ENCODE results near the gene KRTAP27-1.

The KRTAP27-1 gene, protein sequence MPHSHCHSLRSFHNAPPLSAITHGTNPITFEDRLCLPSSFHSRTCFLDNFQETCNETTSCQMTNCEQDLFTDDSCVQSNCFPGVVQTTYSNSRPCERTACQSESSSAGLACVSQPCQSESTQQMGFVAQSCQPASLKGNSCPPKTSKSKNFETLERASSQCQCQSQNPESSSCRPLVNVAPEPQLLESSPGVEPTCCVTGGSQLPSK

DNA sequence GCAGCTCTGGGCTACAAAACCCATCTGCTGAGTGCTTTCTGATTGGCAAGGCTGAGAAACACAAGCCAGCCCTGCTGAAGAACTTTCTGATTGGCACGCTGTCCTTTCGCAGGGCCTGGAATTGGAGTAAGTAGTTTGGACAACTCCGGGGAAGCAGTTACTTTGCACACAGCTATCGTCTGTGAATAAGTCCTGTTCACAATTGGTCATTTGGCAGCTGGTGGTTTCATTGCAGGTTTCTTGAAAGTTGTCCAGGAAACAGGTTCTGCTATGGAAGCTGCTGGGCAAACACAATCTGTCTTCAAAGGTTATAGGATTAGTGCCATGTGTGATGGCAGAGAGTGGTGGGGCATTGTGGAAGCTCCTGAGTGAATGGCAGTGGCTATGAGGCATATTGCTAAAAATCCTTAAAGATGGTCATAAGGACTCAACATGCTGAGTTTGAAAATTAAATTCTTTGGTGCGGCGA lies at the start of gene KRTAP27-1:
TSS of gene KRTAP27-1 (minus strand) at position 419 of the 469 bp plus-strand sequence. CDS start at position 393, 26 bp downstream.
- Histone ChIP-seq H3K9ac (ENCODE audit: insufficient read length, low read depth) (no peak within 1 kb of the TSS), H3K4me3 (ENCODE audit: insufficient read length, low read depth) (no peak within 1 kb of the TSS), H3K9me3 (ENCODE audit: insufficient read depth, low read length) (no peaks in the 10 kb centered on the region), H3K36me3 (ENCODE audit: insufficient read depth, insufficient read length, low read length) (no peaks in the 10 kb centered on the region), H3K4me1 (ENCODE audit: insufficient read depth, insufficient read length) (no peaks in the 10 kb centered on the region), H3K27me3 (ENCODE audit: insufficient read depth, insufficient read length) (no peaks in the 10 kb centered on the region)
- no peak for DNase-seq (ENCODE audit: low read depth, low spot score)
- TF ChIP-seq SUZ12 (IDR thresholded peaks at IDR 0.05; ENCODE audit: extremely low read depth, insufficient read depth, insufficient read length) (no peak), ZNF274 (IDR thresholded peaks at IDR 0.05; ENCODE audit: low read depth, low read length) (no peak), YY1 (IDR thresholded peaks at IDR 0.05; ENCODE audit: insufficient read depth, insufficient read length) (no peak)

DNA sequence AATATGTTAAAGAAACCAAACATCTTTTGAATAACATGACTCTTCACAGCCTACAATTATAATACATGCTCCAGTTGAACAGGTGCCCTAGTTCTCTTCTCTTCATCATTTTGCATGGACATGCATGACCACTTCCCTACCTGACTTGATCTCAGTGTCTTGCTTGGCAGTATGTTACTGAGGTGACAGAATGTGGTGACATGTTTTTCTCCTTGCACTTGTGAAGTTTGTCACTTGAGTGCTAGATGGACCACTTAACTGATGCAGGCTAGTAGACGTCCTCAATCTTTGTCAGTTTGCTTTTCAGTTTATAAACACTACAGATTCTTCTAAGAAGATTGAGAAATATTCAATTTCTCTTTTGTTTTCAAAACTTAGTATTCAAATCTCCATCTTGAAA lies 44.7 kb upstream of the KRTAP27-1 start:
- H3K4me3 ChIP-seq (ENCODE audit: insufficient read length, low read depth) = no peak overlapping the region
- no peaks in the 10 kb centered on the region for H3K36me3 ChIP-seq (ENCODE audit: insufficient read depth, insufficient read length, low read length)
- DNase-seq (ENCODE audit: low read depth, low spot score) = no peak
- peaks cover 3% of the 10 kb centered on the region for H3K4me1 ChIP-seq (ENCODE audit: insufficient read depth, insufficient read length)
- no peak overlapping the region for H3K9ac ChIP-seq (ENCODE audit: insufficient read length, low read depth)
- no peak for TF ChIP-seq SUZ12 (IDR thresholded peaks at IDR 0.05; ENCODE audit: extremely low read depth, insufficient read depth, insufficient read length)
- no peak for TF ChIP-seq ZNF274 (IDR thresholded peaks at IDR 0.05; ENCODE audit: low read depth, low read length)
- no peak for TF ChIP-seq YY1 (IDR thresholded peaks at IDR 0.05; ENCODE audit: insufficient read depth, insufficient read length)
- peaks cover 16% of the 10 kb centered on the region; the same call in 1 of the 2 replicates for H3K9me3 ChIP-seq (ENCODE audit: insufficient read depth, low read length)
- no peaks in the 10 kb centered on the region for H3K27me3 ChIP-seq (ENCODE audit: insufficient read depth, insufficient read length)

DNA sequence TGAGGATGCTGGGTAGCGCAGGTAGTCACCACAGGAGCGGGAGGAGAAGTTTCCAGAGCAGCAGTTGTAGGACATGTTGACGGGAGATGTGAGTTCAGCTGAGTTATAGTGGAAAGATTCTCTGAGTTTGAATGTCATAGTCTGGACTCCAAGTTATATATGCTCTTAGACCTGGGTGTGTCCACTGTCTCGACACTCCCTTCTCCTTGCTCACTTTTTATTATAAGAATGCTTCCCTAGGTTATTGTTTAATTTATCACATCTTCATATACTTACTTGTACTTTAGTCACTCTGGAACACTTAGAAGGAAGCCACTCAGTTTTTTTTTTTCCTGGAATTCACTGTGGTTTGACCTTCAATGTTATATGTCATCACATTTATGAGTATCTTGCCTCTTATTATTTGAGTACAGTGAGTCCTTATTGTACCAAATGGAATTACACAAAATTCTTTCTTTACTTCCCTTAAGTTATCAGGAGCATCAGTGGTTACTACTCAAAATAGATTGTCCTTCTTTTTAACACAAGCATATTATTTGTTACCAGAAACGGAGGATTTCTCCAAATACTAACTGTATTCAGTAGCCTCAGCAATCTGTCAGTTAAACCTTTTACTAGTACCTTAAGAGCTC lies 34.8 kb upstream of the KRTAP27-1 start, which contains the start of gene KRTAP13-2:
TSS of gene KRTAP13-2 (minus strand) at position 133 of the 632 bp plus-strand sequence. CDS start at position 75, 58 bp downstream.
- Histone ChIP-seq H3K4me1 (ENCODE audit: insufficient read depth, insufficient read length) (no peaks in the 10 kb centered on the region), H3K9me3 (ENCODE audit: insufficient read depth, low read length) (no peaks in the 10 kb centered on the region), H3K9ac (ENCODE audit: insufficient read length, low read depth) (no peak within 1 kb of the TSS), H3K4me3 (ENCODE audit: insufficient read length, low read depth) (no peak within 1 kb of the TSS), H3K36me3 (ENCODE audit: insufficient read depth, insufficient read length, low read length) (no peaks in the 10 kb centered on the region), H3K27me3 (ENCODE audit: insufficient read depth, insufficient read length) (no peaks in the 10 kb centered on the region)
- no peak for DNase-seq (ENCODE audit: low read depth, low spot score)
- TF ChIP-seq YY1 (IDR thresholded peaks at IDR 0.05; ENCODE audit: insufficient read depth, insufficient read length) = no peak
- TF ChIP-seq SUZ12 (IDR thresholded peaks at IDR 0.05; ENCODE audit: extremely low read depth, insufficient read depth, insufficient read length) = no peak
- no peak for TF ChIP-seq ZNF274 (IDR thresholded peaks at IDR 0.05; ENCODE audit: low read depth, low read length)

DNA sequence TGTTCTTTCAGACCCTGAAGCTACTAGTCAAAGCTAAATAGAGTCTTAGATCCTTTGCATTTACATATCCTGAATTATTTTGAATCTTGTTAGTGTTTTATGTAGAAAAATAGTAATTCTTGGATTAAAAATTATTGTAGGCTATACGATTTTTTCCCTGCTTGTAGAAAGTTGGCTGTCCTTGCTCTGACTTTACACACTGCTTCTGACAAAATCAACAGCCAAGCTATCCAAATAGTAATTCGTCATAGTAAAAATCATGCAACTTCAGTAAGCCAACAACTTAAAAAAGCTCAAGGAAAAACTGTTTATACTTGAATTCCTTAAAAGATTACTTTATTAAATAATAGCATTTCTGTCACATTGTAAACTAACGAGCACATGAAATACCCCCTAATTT lies 18.4 kb upstream of the KRTAP27-1 start:
- Histone ChIP-seq H3K4me1 (ENCODE audit: insufficient read depth, insufficient read length) (no peaks in the 10 kb centered on the region), H3K9me3 (ENCODE audit: insufficient read depth, low read length) (no peaks in the 10 kb centered on the region), H3K9ac (ENCODE audit: insufficient read length, low read depth) (no peak overlapping the region), H3K27me3 (ENCODE audit: insufficient read depth, insufficient read length) (no peaks in the 10 kb centered on the region), H3K36me3 (ENCODE audit: insufficient read depth, insufficient read length, low read length) (no peaks in the 10 kb centered on the region), H3K4me3 (ENCODE audit: insufficient read length, low read depth) (no peak overlapping the region)
- TF ChIP-seq SUZ12 (IDR thresholded peaks at IDR 0.05; ENCODE audit: extremely low read depth, insufficient read depth, insufficient read length) = no peak
- TF ChIP-seq ZNF274 (IDR thresholded peaks at IDR 0.05; ENCODE audit: low read depth, low read length) = no peak
- TF ChIP-seq YY1 (IDR thresholded peaks at IDR 0.05; ENCODE audit: insufficient read depth, insufficient read length) = no peak
- DNase-seq (ENCODE audit: low read depth, low spot score) = no peak

DNA sequence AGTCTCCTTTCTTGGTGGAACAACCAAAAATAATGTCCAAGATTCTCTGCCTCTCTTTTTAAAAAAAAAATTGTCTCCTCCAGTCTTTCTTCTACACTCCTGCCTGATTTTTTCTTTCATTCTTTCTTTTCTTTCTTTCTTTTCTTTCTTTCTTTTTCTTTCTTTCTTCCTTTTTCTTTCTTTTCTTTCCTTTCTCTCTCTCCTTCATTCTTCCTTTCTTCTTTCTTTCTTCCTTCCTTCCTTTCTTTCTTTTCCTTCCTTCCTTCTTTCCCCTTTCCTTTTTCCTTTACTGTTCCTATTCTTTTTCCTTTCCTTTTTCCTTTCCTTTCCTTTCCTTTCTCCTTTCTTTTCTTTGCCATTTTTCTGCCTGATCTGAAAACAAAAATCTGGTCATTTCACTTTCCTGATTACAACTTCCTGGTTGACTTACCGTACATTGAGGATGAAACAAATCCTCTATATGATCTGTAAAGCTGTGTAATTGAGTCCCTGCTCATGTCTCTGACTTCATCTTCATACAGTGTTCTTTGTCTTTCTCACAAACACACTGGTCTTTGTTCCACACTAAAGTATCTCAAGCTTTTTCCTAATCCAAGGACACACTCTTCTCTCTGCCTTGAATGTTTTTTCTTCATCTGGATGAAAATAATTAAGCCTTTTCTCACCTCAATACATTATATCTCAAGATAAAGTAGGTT lies 17.0 kb upstream of the KRTAP27-1 start:
- H3K4me1 ChIP-seq (ENCODE audit: insufficient read depth, insufficient read length) = no peaks in the 10 kb centered on the region
- no peak for DNase-seq (ENCODE audit: low read depth, low spot score)
- H3K27me3 ChIP-seq (ENCODE audit: insufficient read depth, insufficient read length) = no peaks in the 10 kb centered on the region
- H3K9ac ChIP-seq (ENCODE audit: insufficient read length, low read depth) = no peak overlapping the region
- no peak overlapping the region for H3K4me3 ChIP-seq (ENCODE audit: insufficient read length, low read depth)
- H3K36me3 ChIP-seq (ENCODE audit: insufficient read depth, insufficient read length, low read length) = no peaks in the 10 kb centered on the region
- H3K9me3 ChIP-seq (ENCODE audit: insufficient read depth, low read length) = no peaks in the 10 kb centered on the region
- TF ChIP-seq SUZ12 (IDR thresholded peaks at IDR 0.05; ENCODE audit: extremely low read depth, insufficient read depth, insufficient read length) (no peak), YY1 (IDR thresholded peaks at IDR 0.05; ENCODE audit: insufficient read depth, insufficient read length) (no peak), ZNF274 (IDR thresholded peaks at IDR 0.05; ENCODE audit: low read depth, low read length) (no peak)

DNA sequence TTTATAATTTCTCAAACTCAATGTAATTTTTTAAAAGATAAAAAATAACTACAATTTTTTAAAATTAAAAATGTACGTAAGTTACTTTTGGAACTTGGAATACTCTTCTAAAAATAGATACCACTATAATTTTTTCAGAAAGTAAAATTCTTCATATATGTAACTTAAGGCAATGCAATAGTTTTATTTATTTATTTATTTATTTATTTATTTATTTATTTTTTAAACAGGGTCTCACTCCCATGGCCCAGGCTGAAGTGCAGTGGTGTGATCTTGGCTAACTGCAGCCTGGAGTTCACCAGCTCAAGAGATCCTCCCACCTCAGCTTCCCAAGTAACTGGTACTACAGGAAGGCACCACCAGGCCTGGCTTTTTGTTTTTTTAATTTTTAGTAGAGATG lies 14.0 kb upstream of the KRTAP27-1 start:
- Histone ChIP-seq H3K9ac (ENCODE audit: insufficient read length, low read depth) (no peak overlapping the region), H3K4me1 (ENCODE audit: insufficient read depth, insufficient read length) (no peaks in the 10 kb centered on the region), H3K36me3 (ENCODE audit: insufficient read depth, insufficient read length, low read length) (no peaks in the 10 kb centered on the region), H3K27me3 (ENCODE audit: insufficient read depth, insufficient read length) (no peaks in the 10 kb centered on the region), H3K4me3 (ENCODE audit: insufficient read length, low read depth) (no peak overlapping the region), H3K9me3 (ENCODE audit: insufficient read depth, low read length) (no peaks in the 10 kb centered on the region)
- no peak for DNase-seq (ENCODE audit: low read depth, low spot score)
- no peak for TF ChIP-seq SUZ12 (IDR thresholded peaks at IDR 0.05; ENCODE audit: extremely low read depth, insufficient read depth, insufficient read length)
- TF ChIP-seq ZNF274 (IDR thresholded peaks at IDR 0.05; ENCODE audit: low read depth, low read length) = no peak
- no peak for TF ChIP-seq YY1 (IDR thresholded peaks at IDR 0.05; ENCODE audit: insufficient read depth, insufficient read length)

DNA sequence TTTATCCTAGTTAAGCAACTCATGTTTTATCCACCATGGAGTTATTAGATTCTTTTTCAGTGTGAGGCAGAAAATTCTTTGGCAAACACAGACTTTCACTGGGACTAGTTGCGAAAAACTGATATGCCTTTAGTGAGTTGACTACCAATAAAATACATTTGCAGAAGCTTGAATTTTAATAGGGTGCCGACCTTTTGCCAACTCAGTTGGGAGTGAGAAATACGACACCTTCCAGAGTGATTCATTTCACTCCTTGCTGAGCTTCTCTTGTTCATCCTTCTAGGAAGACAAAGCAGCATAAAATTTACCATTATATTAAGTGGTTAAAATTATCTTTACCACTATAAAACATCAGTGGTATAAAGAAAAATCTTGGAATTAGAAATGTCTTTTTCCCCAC lies 12.1 kb upstream of the KRTAP27-1 start:
- H3K27me3 ChIP-seq (ENCODE audit: insufficient read depth, insufficient read length) = no peaks in the 10 kb centered on the region
- no peaks in the 10 kb centered on the region for H3K9me3 ChIP-seq (ENCODE audit: insufficient read depth, low read length)
- no peak overlapping the region for H3K9ac ChIP-seq (ENCODE audit: insufficient read length, low read depth)
- H3K36me3 ChIP-seq (ENCODE audit: insufficient read depth, insufficient read length, low read length) = no peaks in the 10 kb centered on the region
- no peak for TF ChIP-seq SUZ12 (IDR thresholded peaks at IDR 0.05; ENCODE audit: extremely low read depth, insufficient read depth, insufficient read length)
- no peak for TF ChIP-seq YY1 (IDR thresholded peaks at IDR 0.05; ENCODE audit: insufficient read depth, insufficient read length)
- no peak for TF ChIP-seq ZNF274 (IDR thresholded peaks at IDR 0.05; ENCODE audit: low read depth, low read length)
- H3K4me3 ChIP-seq (ENCODE audit: insufficient read length, low read depth) = no peak overlapping the region
- DNase-seq (ENCODE audit: low read depth, low spot score) = no peak
- no peaks in the 10 kb centered on the region for H3K4me1 ChIP-seq (ENCODE audit: insufficient read depth, insufficient read length)
